HuH-7 (cell line): ENCODE measurements around the gene DNAH11.
"Not testable (repeated sequence)": the region's sequence is repeated elsewhere in the genome, so short reads cannot be mapped to it uniquely, and the experiment has no call there.

Experiments used
- DNase-seq: peaks from one replicate; pipeline ENCODE4 v3.0.0; 2011; ENCODE audit warnings: low spot score

Gene DNAH11

GRCh38 chr7:21777921-21778320, 235.1 kb downstream of the DNAH11 start:
- DNase-seq = no peak

GRCh38 chr7:21778953-21779352, 236.1 kb downstream of the DNAH11 start:
- no peak for DNase-seq

GRCh38 chr7:21782996-21783395, 240.2 kb downstream of the DNAH11 start:
- DNase-seq = no peak

GRCh38 chr7:21784989-21785388, 242.2 kb downstream of the DNAH11 start:
- DNase-seq = no peak

- no peak for DNase-seq
Measured at GRCh38 chr7:21805791-21806190, 263.0 kb downstream of the DNAH11 start.

- DNase-seq = no peak
Measured at GRCh38 chr7:21806388-21806787, 263.5 kb downstream of the DNAH11 start.

GRCh38 chr7:21819048-21819447, 276.2 kb downstream of the DNAH11 start:
- no peak for DNase-seq

GRCh38 chr7:21828841-21829240, 286.0 kb downstream of the DNAH11 start:
- no peak for DNase-seq

GRCh38 chr7:21829731-21830130, 286.9 kb downstream of the DNAH11 start:
- no peak for DNase-seq

GRCh38 chr7:21844742-21845141, 301.9 kb downstream of the DNAH11 start:
- no peak for DNase-seq

GRCh38 chr7:21850531-21851285, 307.9 kb downstream of the DNAH11 start:
- DNase-seq = no peak

GRCh38 chr7:21851559-21851967, 308.7 kb downstream of the DNAH11 start:
- no peak for DNase-seq

- DNase-seq = not testable (repeated sequence)
Measured at GRCh38 chr7:21865631-21866204, 322.9 kb downstream of the DNAH11 start.

GRCh38 chr7:21866731-21867130, 323.9 kb downstream of the DNAH11 start:
- no peak for DNase-seq

- DNase-seq = no peak
Measured at GRCh38 chr7:21867226-21867625, 324.4 kb downstream of the DNAH11 start.

GRCh38 chr7:21867816-21868575, 325.2 kb downstream of the DNAH11 start:
- no peak for DNase-seq

- DNase-seq = no peak
Measured at GRCh38 chr7:21868576-21868850, 325.7 kb downstream of the DNAH11 start.

GRCh38 chr7:21869785-21870402, 327.1 kb downstream of the DNAH11 start:
- DNase-seq = peak; percentile 20

- no peak for DNase-seq
Measured at GRCh38 chr7:21883069-21883468, 340.2 kb downstream of the DNAH11 start.

- DNase-seq = not testable (repeated sequence)
Measured at GRCh38 chr7:21883501-21883900, 340.7 kb downstream of the DNAH11 start.

GRCh38 chr7:21884496-21884895, 341.7 kb downstream of the DNAH11 start:
- no peak for DNase-seq

GRCh38 chr7:21886396-21886795, 343.6 kb downstream of the DNAH11 start:
- DNase-seq = no peak

GRCh38 chr7:21887353-21887752, 344.5 kb downstream of the DNAH11 start:
- no peak for DNase-seq
